ENCODE results near the gene LIN28B. TPM values are rescaled to one million over a fixed set of nuclear protein-coding genes. Genes with fewer than 3 reads are reported as not detected.
A peak's percentile ranks its signal among the peaks of the same experiment; 100 is the strongest.

LIN28B gene
- total RNA-seq, 1 donor from 2014 or later: 35.2 TPM

DNA sequence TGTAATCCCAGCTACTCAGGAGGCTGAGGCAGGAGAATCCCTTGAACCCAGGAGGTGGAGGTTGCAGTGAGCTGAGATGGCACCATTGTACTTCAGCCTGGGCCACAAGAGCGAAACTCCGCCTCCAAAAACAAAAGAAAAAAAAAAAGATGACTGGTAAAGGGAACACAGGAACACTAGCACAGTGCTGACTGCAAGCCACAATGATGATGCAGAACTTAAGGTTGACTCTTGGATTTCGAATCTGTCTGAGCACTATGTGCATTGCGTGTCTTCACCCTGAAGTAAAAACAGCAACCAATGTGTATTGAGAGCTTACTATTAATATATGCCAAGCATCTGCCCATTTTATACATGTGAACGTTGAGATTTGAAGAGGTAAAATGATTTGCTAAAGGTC, 27.6 kb upstream of the LIN28B start:
- Mint-ChIP-seq H3K9me3 (ENCODE audit: low read depth) (no peaks in the 10 kb centered on the region), H3K36me3 (ENCODE audit: insufficient read depth) (no peaks in the 10 kb centered on the region), H3K4me1 (ENCODE audit: low read depth) (no peaks in the 10 kb centered on the region), H3K4me3 (ENCODE audit: low read depth) (no peak overlapping the region), H3K27me3 (no peaks in the 10 kb centered on the region), H3K27ac (no peak overlapping the region)
- TF ChIP-seq, protein P1, sequence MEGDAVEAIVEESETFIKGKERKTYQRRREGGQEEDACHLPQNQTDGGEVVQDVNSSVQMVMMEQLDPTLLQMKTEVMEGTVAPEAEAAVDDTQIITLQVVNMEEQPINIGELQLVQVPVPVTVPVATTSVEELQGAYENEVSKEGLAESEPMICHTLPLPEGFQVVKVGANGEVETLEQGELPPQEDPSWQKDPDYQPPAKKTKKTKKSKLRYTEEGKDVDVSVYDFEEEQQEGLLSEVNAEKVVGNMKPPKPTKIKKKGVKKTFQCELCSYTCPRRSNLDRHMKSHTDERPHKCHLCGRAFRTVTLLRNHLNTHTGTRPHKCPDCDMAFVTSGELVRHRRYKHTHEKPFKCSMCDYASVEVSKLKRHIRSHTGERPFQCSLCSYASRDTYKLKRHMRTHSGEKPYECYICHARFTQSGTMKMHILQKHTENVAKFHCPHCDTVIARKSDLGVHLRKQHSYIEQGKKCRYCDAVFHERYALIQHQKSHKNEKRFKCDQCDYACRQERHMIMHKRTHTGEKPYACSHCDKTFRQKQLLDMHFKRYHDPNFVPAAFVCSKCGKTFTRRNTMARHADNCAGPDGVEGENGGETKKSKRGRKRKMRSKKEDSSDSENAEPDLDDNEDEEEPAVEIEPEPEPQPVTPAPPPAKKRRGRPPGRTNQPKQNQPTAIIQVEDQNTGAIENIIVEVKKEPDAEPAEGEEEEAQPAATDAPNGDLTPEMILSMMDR (IDR thresholded peaks at IDR 0.05; ENCODE audit: unreplicated experiment): no peak
- no peak for DNase-seq (ENCODE audit: low spot score, unreplicated experiment)

DNA sequence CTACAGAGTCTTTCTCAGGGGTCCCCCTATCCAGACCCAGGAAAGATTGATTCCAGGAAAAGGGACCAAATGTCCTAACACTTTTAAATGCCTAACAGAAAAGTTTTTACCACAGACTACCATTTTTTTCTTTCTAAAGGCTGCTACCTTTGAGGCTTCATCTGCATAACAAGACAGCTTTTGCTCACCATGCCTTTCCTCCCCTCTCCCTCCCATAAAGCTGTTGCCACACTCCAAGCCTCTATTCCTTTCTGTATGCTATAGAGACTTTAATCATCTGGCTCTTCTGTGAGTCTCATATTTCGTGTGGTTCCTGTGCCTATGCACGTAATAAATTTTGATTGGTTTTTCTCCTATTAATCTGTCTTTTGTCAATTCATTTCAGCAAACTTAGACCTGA, 26.0 kb upstream of the LIN28B start:
- no peak for DNase-seq (ENCODE audit: low spot score, unreplicated experiment)
- no peaks in the 10 kb centered on the region for H3K27me3 Mint-ChIP-seq
- TF ChIP-seq, protein P1 (IDR thresholded peaks at IDR 0.05; ENCODE audit: unreplicated experiment): no peak
- H3K4me1 Mint-ChIP-seq (ENCODE audit: low read depth): no peaks in the 10 kb centered on the region
- no peak overlapping the region for H3K4me3 Mint-ChIP-seq (ENCODE audit: low read depth)
- H3K27ac Mint-ChIP-seq: no peak overlapping the region
- no peaks in the 10 kb centered on the region for H3K36me3 Mint-ChIP-seq (ENCODE audit: insufficient read depth)
- H3K9me3 Mint-ChIP-seq (ENCODE audit: low read depth): peaks cover under 1% of the 10 kb centered on the region

DNA sequence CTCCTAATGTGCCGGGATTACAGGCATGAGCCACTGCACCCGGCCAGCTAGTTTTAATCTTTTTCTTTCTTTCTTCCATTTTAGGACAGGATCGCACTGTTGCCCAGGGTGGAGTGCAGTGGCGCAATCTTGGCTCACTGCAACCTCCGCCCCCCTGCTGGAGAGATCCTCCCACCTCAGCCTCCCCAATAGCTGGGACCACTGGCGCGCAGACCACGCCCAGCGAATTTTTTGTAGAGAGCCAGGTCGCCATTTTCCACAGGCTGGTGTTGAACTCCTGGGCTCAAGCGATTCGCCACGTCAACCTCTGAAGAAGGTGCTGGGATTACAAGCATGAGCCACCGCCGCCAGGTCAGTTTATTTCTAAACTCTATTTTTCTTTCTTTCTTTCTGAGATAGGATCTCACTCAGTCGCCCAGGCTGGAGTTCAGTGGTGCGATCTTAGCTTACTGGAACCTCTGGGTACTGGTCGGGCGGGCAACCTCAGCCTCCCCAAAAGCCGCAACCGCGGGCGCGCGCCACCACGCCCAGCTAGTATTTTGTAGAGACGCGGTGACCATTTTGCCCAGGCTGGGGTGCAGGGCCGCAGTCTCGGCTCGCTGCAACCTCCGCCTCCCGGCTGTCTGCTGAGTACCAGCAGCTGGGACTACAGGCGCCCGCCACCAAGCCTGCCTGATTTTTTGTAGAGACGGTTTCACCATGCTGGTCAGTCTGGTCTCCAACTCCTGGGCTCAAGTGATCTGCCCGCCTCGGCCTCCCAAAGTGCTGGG, 20.0 kb upstream of the LIN28B start:
- H3K36me3 Mint-ChIP-seq (ENCODE audit: insufficient read depth): no peaks in the 10 kb centered on the region

DNA sequence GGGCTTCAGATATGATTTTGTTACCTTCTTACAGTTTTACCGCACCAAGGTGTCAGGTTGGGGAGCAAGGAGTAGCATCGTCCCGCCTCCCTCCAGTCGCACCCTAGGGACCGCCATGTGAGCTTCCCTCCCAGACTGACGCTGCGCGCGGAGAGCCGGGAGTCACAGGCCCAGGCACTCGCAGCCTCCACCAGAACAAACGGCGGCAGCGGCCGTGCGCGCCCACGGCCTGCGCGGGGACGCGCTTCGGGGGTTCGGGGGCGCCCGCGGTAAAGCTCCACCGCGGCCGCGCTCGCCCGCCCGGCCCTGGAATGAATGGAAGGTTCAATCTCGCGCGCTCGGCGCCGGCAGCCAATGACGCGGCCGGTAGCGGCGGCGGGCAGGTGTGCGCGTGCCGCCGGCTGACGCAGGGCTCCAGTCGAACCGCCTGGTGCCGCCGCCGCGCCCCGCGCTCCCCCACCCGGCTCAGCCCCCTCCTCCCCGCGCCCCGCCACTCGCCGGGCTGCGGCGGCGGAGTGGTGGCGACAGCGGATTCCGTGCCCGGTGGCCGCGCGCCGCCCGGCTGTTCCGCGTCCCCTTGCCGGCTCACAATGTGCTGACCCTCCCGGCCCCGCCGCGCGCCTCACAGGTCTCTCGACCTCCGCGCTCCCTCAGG, 16.5 kb upstream of the LIN28B start:
- Mint-ChIP-seq H3K4me3 (ENCODE audit: low read depth) (peak overlapping the region; percentile 85), H3K36me3 (ENCODE audit: insufficient read depth) (no peaks in the 10 kb centered on the region), H3K27me3 (no peaks in the 10 kb centered on the region), H3K27ac (peak overlapping the region; percentile 92), H3K4me1 (ENCODE audit: low read depth) (peaks cover 9% of the 10 kb centered on the region), H3K9me3 (ENCODE audit: low read depth) (peaks cover 6% of the 10 kb centered on the region)
- DNase-seq (ENCODE audit: low spot score, unreplicated experiment): peak; percentile 71
- TF ChIP-seq, protein P1 (IDR thresholded peaks at IDR 0.05; ENCODE audit: unreplicated experiment): no peak

More for the DNA sequence above, 20.0 kb upstream of the LIN28B start:
- TF ChIP-seq, protein P1 (IDR thresholded peaks at IDR 0.05; ENCODE audit: unreplicated experiment): no peak
- no peaks in the 10 kb centered on the region for H3K27me3 Mint-ChIP-seq
- no peak overlapping the region for H3K4me3 Mint-ChIP-seq (ENCODE audit: low read depth)
- peaks cover 1% of the 10 kb centered on the region for H3K4me1 Mint-ChIP-seq (ENCODE audit: low read depth)
- H3K27ac Mint-ChIP-seq: no peak overlapping the region
- no peak for DNase-seq (ENCODE audit: low spot score, unreplicated experiment)
- peaks cover 6% of the 10 kb centered on the region for H3K9me3 Mint-ChIP-seq (ENCODE audit: low read depth)

DNA sequence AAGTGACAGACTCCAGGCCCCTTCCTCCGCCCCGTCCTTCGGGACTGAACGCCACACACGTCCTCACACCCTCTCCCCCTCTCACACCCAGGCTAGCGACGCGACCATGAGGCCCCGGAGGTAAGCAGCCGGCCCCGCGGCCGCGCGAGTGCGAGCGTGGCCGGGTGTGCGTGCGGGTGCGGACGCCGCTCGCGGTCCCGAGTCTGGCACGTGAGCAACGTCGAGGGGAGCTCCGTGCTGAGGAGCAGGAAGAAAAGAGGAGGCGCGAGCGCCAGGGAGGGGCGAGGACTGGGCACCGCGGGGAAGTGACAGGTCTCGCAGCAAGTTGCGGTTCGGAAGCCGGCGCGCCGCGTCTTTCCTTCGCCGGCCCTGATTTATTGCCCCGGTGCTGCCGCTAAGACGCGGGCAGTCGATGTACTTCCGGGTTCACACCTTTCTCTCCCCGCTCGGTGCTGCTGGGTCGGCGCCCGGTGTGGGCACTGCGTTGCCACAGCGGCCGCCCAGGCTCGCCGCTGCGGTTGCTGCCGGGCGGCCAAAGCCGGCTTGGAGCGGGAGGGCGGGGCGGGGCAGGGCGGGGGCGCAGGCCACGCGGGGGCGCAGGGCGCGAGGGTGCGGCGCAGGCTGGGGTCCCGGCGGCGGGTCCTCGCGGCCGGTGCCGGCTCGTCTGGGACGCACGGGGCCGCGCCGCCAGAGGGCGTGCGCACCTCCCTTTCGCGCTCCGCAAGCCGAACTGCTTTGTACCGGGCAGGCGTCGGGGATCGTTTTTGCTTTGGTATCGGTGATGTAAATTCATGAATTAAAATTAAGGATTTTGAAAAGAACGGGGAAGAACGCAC, 15.8 kb upstream of the LIN28B start:
- Mint-ChIP-seq H3K4me1 (ENCODE audit: low read depth) (peaks cover 9% of the 10 kb centered on the region), H3K9me3 (ENCODE audit: low read depth) (peaks cover 4% of the 10 kb centered on the region), H3K4me3 (ENCODE audit: low read depth) (peak overlapping the region; percentile 97), H3K36me3 (ENCODE audit: insufficient read depth) (no peaks in the 10 kb centered on the region), H3K27ac (peak overlapping the region; percentile 98), H3K27me3 (no peaks in the 10 kb centered on the region)
- TF ChIP-seq, protein P1 (IDR thresholded peaks at IDR 0.05; ENCODE audit: unreplicated experiment): peak; percentile 87
- peak; percentile 79 for DNase-seq (ENCODE audit: low spot score, unreplicated experiment)

Measured in progenitor cell of endocrine pancreas (in vitro differentiated cells).